ENCODE results near the gene BCAS3.
"Not testable (repeated sequence)": the region's sequence is repeated elsewhere in the genome, so short reads cannot be mapped to it uniquely, and the experiment has no call there.

Gene BCAS3

GRCh38 chr17:61416540-61417363 lies 739.1 kb downstream of the BCAS3 start:
- peak; percentile 31 for DNase-seq

GRCh38 chr17:61418449-61418848 lies 740.8 kb downstream of the BCAS3 start:
- DNase-seq = no peak

GRCh38 chr17:61419496-61420046 lies 741.9 kb downstream of the BCAS3 start:
- DNase-seq = no peak

GRCh38 chr17:61420052-61420451 lies 742.4 kb downstream of the BCAS3 start:
- DNase-seq = no peak

GRCh38 chr17:61420745-61421398 lies 743.2 kb downstream of the BCAS3 start:
- no peak for DNase-seq

GRCh38 chr17:61421460-61421859 lies 743.8 kb downstream of the BCAS3 start:
- DNase-seq = no peak

- DNase-seq = no peak
Measured at GRCh38 chr17:61422116-61422799, 744.6 kb downstream of the BCAS3 start.

GRCh38 chr17:61422869-61423268 lies 745.2 kb downstream of the BCAS3 start:
- DNase-seq = no peak

- DNase-seq = no peak
Measured at GRCh38 chr17:61423967-61424649, 746.5 kb downstream of the BCAS3 start.

- no peak for DNase-seq
Measured at GRCh38 chr17:61425682-61426481, 748.2 kb downstream of the BCAS3 start.

GRCh38 chr17:61426482-61427304 lies 749.0 kb downstream of the BCAS3 start:
- DNase-seq = no peak

GRCh38 chr17:61427567-61427966 lies 749.9 kb downstream of the BCAS3 start:
- DNase-seq = no peak

GRCh38 chr17:61429274-61429673 lies 751.6 kb downstream of the BCAS3 start:
- DNase-seq = no peak

GRCh38 chr17:61429831-61430230 lies 752.2 kb downstream of the BCAS3 start:
- not testable (repeated sequence) for DNase-seq

GRCh38 chr17:61431594-61432311 lies 754.1 kb downstream of the BCAS3 start:
- DNase-seq = no peak

- no peak for DNase-seq
Measured at GRCh38 chr17:61436273-61436672, 758.6 kb downstream of the BCAS3 start.

GRCh38 chr17:61436995-61437704 lies 759.5 kb downstream of the BCAS3 start:
- DNase-seq = no peak

- no peak for DNase-seq
Measured at GRCh38 chr17:61440697-61441096, 763.0 kb downstream of the BCAS3 start.

GRCh38 chr17:61441507-61441906 lies 763.9 kb downstream of the BCAS3 start:
- not testable (repeated sequence) for DNase-seq
